ENCODE results near the gene UNC50. TPM values are rescaled to one million over a fixed set of nuclear protein-coding genes. Genes with fewer than 3 reads are reported as not detected.

Gene UNC50
- total and polyA plus RNA-seq, 4 donors = 22.2 to 37.9 (median 29.8) TPM

- 63% methylated on average over 5 of the region's 5 CpGs for WGBS
- Histone ChIP-seq H3K9me3 (ENCODE audit: control insufficient read depth in 4 of 4, low read length in 3 of 4) (no peaks in the 10 kb centered on the region), H3K27ac (ENCODE audit: low read depth in 1 of 2, low read length in 2 of 2) (no peak overlapping the region), H3K27me3 (ENCODE audit: control insufficient read depth in 4 of 4, insufficient read depth in 4 of 4, low read length in 3 of 4) (no peaks in the 10 kb centered on the region), H3K36me3 (ENCODE audit: control insufficient read depth in 4 of 4, insufficient read depth in 3 of 4, low read depth in 1 of 4, low read length in 3 of 4) (peaks cover 0 to 4% (median 1%) of the 10 kb centered on the region in 4 donors), H3K9ac (ENCODE audit: low read depth in 1 of 2, low read length in 2 of 2) (no peak overlapping the region), H3K4me1 (ENCODE audit: control insufficient read depth in 4 of 4, insufficient read depth in 4 of 4, low read length in 3 of 4) (peaks cover 0 to 2% (median 0%) of the 10 kb centered on the region in 4 donors), H3K4me3 (ENCODE audit: low read depth in 1 of 3, low read length in 3 of 3) (no peak overlapping the region)
- no peak for DNase-seq (ENCODE audit: low spot score)
- TF ChIP-seq FOXA1 (IDR thresholded peaks at IDR 0.05) = no peak
- TF ChIP-seq FOXA2 (IDR thresholded peaks at IDR 0.05) = no peak
- TF ChIP-seq RAD21 (IDR thresholded peaks at IDR 0.05) = peak in 1 of 2 donors; percentile 5
- no peak for TF ChIP-seq NR2F2 (IDR thresholded peaks at IDR 0.05)
- TF ChIP-seq EGR1 (IDR thresholded peaks at IDR 0.05; ENCODE audit: low read depth in 2 of 2) = no peak
- TF ChIP-seq, protein P1, sequence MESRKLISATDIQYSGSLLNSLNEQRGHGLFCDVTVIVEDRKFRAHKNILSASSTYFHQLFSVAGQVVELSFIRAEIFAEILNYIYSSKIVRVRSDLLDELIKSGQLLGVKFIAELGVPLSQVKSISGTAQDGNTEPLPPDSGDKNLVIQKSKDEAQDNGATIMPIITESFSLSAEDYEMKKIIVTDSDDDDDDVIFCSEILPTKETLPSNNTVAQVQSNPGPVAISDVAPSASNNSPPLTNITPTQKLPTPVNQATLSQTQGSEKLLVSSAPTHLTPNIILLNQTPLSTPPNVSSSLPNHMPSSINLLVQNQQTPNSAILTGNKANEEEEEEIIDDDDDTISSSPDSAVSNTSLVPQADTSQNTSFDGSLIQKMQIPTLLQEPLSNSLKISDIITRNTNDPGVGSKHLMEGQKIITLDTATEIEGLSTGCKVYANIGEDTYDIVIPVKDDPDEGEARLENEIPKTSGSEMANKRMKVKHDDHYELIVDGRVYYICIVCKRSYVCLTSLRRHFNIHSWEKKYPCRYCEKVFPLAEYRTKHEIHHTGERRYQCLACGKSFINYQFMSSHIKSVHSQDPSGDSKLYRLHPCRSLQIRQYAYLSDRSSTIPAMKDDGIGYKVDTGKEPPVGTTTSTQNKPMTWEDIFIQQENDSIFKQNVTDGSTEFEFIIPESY (IDR thresholded peaks at IDR 0.05) = no peak
- TF ChIP-seq, protein P2, sequence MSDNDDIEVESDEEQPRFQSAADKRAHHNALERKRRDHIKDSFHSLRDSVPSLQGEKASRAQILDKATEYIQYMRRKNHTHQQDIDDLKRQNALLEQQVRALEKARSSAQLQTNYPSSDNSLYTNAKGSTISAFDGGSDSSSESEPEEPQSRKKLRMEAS (IDR thresholded peaks at IDR 0.05) = no peak
- TF ChIP-seq YY1 (IDR thresholded peaks at IDR 0.05) = no peak
- peak; percentile 30 to 67 for TF ChIP-seq GABPA (IDR thresholded peaks at IDR 0.05 in 1 of 2, conservative IDR thresholded peaks at IDR 0.05 in 1 of 2)
- TF ChIP-seq JUND (IDR thresholded peaks at IDR 0.05) = no peak
- TF ChIP-seq, protein P3, sequence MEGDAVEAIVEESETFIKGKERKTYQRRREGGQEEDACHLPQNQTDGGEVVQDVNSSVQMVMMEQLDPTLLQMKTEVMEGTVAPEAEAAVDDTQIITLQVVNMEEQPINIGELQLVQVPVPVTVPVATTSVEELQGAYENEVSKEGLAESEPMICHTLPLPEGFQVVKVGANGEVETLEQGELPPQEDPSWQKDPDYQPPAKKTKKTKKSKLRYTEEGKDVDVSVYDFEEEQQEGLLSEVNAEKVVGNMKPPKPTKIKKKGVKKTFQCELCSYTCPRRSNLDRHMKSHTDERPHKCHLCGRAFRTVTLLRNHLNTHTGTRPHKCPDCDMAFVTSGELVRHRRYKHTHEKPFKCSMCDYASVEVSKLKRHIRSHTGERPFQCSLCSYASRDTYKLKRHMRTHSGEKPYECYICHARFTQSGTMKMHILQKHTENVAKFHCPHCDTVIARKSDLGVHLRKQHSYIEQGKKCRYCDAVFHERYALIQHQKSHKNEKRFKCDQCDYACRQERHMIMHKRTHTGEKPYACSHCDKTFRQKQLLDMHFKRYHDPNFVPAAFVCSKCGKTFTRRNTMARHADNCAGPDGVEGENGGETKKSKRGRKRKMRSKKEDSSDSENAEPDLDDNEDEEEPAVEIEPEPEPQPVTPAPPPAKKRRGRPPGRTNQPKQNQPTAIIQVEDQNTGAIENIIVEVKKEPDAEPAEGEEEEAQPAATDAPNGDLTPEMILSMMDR (IDR thresholded peaks at IDR 0.05; ENCODE audit: low read depth, low read length, missing input control) = no peak
- no peak for TF ChIP-seq TAF1 (conservative IDR thresholded peaks at IDR 0.05)
- peak; percentile 18 for TF ChIP-seq SP1 (IDR thresholded peaks at IDR 0.05)
- TF ChIP-seq, protein P4, sequence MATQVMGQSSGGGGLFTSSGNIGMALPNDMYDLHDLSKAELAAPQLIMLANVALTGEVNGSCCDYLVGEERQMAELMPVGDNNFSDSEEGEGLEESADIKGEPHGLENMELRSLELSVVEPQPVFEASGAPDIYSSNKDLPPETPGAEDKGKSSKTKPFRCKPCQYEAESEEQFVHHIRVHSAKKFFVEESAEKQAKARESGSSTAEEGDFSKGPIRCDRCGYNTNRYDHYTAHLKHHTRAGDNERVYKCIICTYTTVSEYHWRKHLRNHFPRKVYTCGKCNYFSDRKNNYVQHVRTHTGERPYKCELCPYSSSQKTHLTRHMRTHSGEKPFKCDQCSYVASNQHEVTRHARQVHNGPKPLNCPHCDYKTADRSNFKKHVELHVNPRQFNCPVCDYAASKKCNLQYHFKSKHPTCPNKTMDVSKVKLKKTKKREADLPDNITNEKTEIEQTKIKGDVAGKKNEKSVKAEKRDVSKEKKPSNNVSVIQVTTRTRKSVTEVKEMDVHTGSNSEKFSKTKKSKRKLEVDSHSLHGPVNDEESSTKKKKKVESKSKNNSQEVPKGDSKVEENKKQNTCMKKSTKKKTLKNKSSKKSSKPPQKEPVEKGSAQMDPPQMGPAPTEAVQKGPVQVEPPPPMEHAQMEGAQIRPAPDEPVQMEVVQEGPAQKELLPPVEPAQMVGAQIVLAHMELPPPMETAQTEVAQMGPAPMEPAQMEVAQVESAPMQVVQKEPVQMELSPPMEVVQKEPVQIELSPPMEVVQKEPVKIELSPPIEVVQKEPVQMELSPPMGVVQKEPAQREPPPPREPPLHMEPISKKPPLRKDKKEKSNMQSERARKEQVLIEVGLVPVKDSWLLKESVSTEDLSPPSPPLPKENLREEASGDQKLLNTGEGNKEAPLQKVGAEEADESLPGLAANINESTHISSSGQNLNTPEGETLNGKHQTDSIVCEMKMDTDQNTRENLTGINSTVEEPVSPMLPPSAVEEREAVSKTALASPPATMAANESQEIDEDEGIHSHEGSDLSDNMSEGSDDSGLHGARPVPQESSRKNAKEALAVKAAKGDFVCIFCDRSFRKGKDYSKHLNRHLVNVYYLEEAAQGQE (IDR thresholded peaks at IDR 0.05) = no peak
- TF ChIP-seq RXRA (IDR thresholded peaks at IDR 0.05) = no peak
- TF ChIP-seq, protein P5, sequence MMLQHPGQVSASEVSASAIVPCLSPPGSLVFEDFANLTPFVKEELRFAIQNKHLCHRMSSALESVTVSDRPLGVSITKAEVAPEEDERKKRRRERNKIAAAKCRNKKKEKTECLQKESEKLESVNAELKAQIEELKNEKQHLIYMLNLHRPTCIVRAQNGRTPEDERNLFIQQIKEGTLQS (IDR thresholded peaks at IDR 0.05) = peak; percentile 20
- TF ChIP-seq HNF4G (IDR thresholded peaks at IDR 0.05) = no peak
- TF ChIP-seq HNF4A (conservative IDR thresholded peaks at IDR 0.05) = peak; percentile 26 to 68
Observed at GRCh38 chr2:98623657-98624056, 15.3 kb downstream of the UNC50 start.
